ENCODE measurements around the gene TAAR5. TPM values are rescaled to one million over a fixed set of nuclear protein-coding genes. Genes with fewer than 3 reads are reported as not detected.
"Not testable (repeated sequence)": the region's sequence is repeated elsewhere in the genome, so short reads cannot be mapped to it uniquely, and the experiment has no call there.

TAAR5 gene
- total RNA-seq, 1 donor from 2014 or later = not detected

- Histone ChIP-seq H3K4me1 (no peaks in the 10 kb centered on the region), H3K9me3 (no peaks in the 10 kb centered on the region), H3K36me3 (no peaks in the 10 kb centered on the region), H3K27me3 (no peaks in the 10 kb centered on the region), H3K27ac (no peak overlapping the region), H3K4me3 (no peak overlapping the region)
- TF ChIP-seq CTCF (IDR thresholded peaks at IDR 0.05) (no peak), POLR2A (IDR thresholded peaks at IDR 0.05) (no peak), POLR2AphosphoS5 (IDR thresholded peaks at IDR 0.05; ENCODE audit: insufficient read depth in 1 of 2, low read depth in 1 of 2) (no peak)
- intact Hi-C loops (cut with DNase I) = no loop called here
- DNase-seq (ENCODE audit: extremely low spot score in 2 of 2) = no peak
Observed at GRCh38 chr6:132612449-132613108, 23.0 kb upstream of the TAAR5 start.

- TF ChIP-seq CTCF (IDR thresholded peaks at IDR 0.05) (no peak), POLR2AphosphoS5 (IDR thresholded peaks at IDR 0.05; ENCODE audit: insufficient read depth in 1 of 2, low read depth in 1 of 2) (no peak), POLR2A (IDR thresholded peaks at IDR 0.05) (no peak)
- Histone ChIP-seq H3K9me3 (no peaks in the 10 kb centered on the region), H3K36me3 (no peaks in the 10 kb centered on the region), H3K27ac (no peak overlapping the region), H3K4me3 (no peak overlapping the region), H3K27me3 (no peaks in the 10 kb centered on the region), H3K4me1 (no peaks in the 10 kb centered on the region)
- intact Hi-C loops (cut with DNase I) = no loop called here
- no peak for DNase-seq (ENCODE audit: extremely low spot score in 2 of 2)
Observed at GRCh38 chr6:132611616-132612015, 22.1 kb upstream of the TAAR5 start.

- Histone ChIP-seq H3K4me1 (no peaks in the 10 kb centered on the region), H3K4me3 (no peak overlapping the region), H3K27me3 (no peaks in the 10 kb centered on the region), H3K36me3 (no peaks in the 10 kb centered on the region), H3K27ac (no peak overlapping the region), H3K9me3 (no peaks in the 10 kb centered on the region)
- TF ChIP-seq POLR2AphosphoS5 (IDR thresholded peaks at IDR 0.05; ENCODE audit: insufficient read depth in 1 of 2, low read depth in 1 of 2) (no peak), POLR2A (IDR thresholded peaks at IDR 0.05) (no peak), CTCF (IDR thresholded peaks at IDR 0.05) (no peak)
- intact Hi-C loops (cut with DNase I) = no loop called here
- no peak for DNase-seq (ENCODE audit: extremely low spot score in 2 of 2)
Observed at GRCh38 chr6:132607544-132608233, 18.1 kb upstream of the TAAR5 start.

GRCh38 chr6:132604635-132605152 is 15.2 kb upstream of the TAAR5 start:
- Histone ChIP-seq H3K27me3 (no peaks in the 10 kb centered on the region), H3K36me3 (no peaks in the 10 kb centered on the region), H3K4me1 (no peaks in the 10 kb centered on the region), H3K9me3 (no peaks in the 10 kb centered on the region), H3K27ac (no peak overlapping the region), H3K4me3 (no peak overlapping the region)
- intact Hi-C loops (cut with DNase I) = no loop called here
- DNase-seq (ENCODE audit: extremely low spot score in 2 of 2) = no peak
- TF ChIP-seq POLR2AphosphoS5 (IDR thresholded peaks at IDR 0.05; ENCODE audit: insufficient read depth in 1 of 2, low read depth in 1 of 2) = no peak
- no peak for TF ChIP-seq CTCF (IDR thresholded peaks at IDR 0.05)
- TF ChIP-seq POLR2A (IDR thresholded peaks at IDR 0.05) = no peak

- H3K36me3 ChIP-seq; H3K4me3 ChIP-seq; H3K27me3 ChIP-seq; H3K9me3 ChIP-seq; DNase-seq (ENCODE audit: extremely low spot score in 2 of 2); H3K4me1 ChIP-seq; intact Hi-C loops (cut with DNase I); H3K27ac ChIP-seq: not testable (repeated sequence)
Observed at GRCh38 chr6:132600900-132601299, 11.4 kb upstream of the TAAR5 start.
